ENCODE data around the gene FRY.

FRY gene

GRCh38 chr13:32314271-32315237 lies 283.0 kb downstream of the FRY start:
- TF ChIP-seq CTCF (IDR thresholded peaks at IDR 0.05; ENCODE audit: insufficient read depth, low read depth, low read length, missing control alignments), result no peak
- H3K4me3 ChIP-seq (ENCODE audit: low read length), result peak overlapping the region; percentile 93
- DNase-seq (ENCODE audit: low read depth), result peak; percentile 42

GRCh38 chr13:32315238-32316027 lies 283.9 kb downstream of the FRY start, which contains the start of the genes BRCA2 and ZAR1L:
Gene BRCA2 (plus strand): TSS chr13:32315508. CDS start chr13:32316461, 953 bp downstream.
Gene ZAR1L (minus strand): TSS chr13:32315363. CDS start chr13:32311925, 3,438 bp downstream.
- DNase-seq (ENCODE audit: low read depth), result peak; percentile 89
- H3K4me3 ChIP-seq (ENCODE audit: low read length), result peak within 1 kb of the TSS; percentile 93
- no peak for TF ChIP-seq CTCF (IDR thresholded peaks at IDR 0.05; ENCODE audit: insufficient read depth, low read depth, low read length, missing control alignments)

DNA sequence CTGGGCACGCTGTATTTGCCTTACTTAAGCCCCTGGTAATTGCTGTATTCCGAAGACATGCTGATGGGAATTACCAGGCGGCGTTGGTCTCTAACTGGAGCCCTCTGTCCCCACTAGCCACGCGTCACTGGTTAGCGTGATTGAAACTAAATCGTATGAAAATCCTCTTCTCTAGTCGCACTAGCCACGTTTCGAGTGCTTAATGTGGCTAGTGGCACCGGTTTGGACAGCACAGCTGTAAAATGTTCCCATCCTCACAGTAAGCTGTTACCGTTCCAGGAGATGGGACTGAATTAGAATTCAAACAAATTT lies 284.4 kb downstream of the FRY start:
- TF ChIP-seq CTCF (IDR thresholded peaks at IDR 0.05; ENCODE audit: insufficient read depth, low read depth, low read length, missing control alignments), result no peak
- no peak for DNase-seq (ENCODE audit: low read depth)
- H3K4me3 ChIP-seq (ENCODE audit: low read length), result peak overlapping the region; percentile 93

GRCh38 chr13:32316501-32316900 lies 284.9 kb downstream of the FRY start:
- TF ChIP-seq CTCF (IDR thresholded peaks at IDR 0.05; ENCODE audit: insufficient read depth, low read depth, low read length, missing control alignments), result no peak
- H3K4me3 ChIP-seq (ENCODE audit: low read length), result peak overlapping the region; percentile 93
- no peak for DNase-seq (ENCODE audit: low read depth)

- TF ChIP-seq CTCF (IDR thresholded peaks at IDR 0.05; ENCODE audit: insufficient read depth, low read depth, low read length, missing control alignments), result no peak
- no peak overlapping the region for H3K4me3 ChIP-seq (ENCODE audit: low read length)
- DNase-seq (ENCODE audit: low read depth), result no peak
These were observed 286.3 kb downstream of the FRY start for GRCh38 chr13:32317716-32318465.

GRCh38 chr13:32320528-32320927 lies 289.0 kb downstream of the FRY start:
- DNase-seq (ENCODE audit: low read depth), result no peak
- H3K4me3 ChIP-seq (ENCODE audit: low read length), result no peak overlapping the region
- no peak for TF ChIP-seq CTCF (IDR thresholded peaks at IDR 0.05; ENCODE audit: insufficient read depth, low read depth, low read length, missing control alignments)

Data from epithelial cell of esophagus (primary cell).